Smooth muscle cell of bladder (primary cell): ENCODE results near the gene MACC1. TPM values are rescaled to one million over a fixed set of nuclear protein-coding genes. Genes with fewer than 3 reads are reported as not detected.

Experiments
- total RNA-seq: library from RNA; depleted of rRNA; stranded (reverse); fragments of >200 nt; gene quantifications from 2 replicates; pipeline ENCODE4 v1.2.3, GENCODE V29; 2014

The MACC1 gene, protein sequence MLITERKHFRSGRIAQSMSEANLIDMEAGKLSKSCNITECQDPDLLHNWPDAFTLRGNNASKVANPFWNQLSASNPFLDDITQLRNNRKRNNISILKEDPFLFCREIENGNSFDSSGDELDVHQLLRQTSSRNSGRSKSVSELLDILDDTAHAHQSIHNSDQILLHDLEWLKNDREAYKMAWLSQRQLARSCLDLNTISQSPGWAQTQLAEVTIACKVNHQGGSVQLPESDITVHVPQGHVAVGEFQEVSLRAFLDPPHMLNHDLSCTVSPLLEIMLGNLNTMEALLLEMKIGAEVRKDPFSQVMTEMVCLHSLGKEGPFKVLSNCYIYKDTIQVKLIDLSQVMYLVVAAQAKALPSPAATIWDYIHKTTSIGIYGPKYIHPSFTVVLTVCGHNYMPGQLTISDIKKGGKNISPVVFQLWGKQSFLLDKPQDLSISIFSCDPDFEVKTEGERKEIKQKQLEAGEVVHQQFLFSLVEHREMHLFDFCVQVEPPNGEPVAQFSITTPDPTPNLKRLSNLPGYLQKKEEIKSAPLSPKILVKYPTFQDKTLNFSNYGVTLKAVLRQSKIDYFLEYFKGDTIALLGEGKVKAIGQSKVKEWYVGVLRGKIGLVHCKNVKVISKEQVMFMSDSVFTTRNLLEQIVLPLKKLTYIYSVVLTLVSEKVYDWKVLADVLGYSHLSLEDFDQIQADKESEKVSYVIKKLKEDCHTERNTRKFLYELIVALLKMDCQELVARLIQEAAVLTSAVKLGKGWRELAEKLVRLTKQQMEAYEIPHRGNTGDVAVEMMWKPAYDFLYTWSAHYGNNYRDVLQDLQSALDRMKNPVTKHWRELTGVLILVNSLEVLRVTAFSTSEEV
- total RNA-seq = 0.92 and 1.4 TPM in 2 replicates

DNA sequence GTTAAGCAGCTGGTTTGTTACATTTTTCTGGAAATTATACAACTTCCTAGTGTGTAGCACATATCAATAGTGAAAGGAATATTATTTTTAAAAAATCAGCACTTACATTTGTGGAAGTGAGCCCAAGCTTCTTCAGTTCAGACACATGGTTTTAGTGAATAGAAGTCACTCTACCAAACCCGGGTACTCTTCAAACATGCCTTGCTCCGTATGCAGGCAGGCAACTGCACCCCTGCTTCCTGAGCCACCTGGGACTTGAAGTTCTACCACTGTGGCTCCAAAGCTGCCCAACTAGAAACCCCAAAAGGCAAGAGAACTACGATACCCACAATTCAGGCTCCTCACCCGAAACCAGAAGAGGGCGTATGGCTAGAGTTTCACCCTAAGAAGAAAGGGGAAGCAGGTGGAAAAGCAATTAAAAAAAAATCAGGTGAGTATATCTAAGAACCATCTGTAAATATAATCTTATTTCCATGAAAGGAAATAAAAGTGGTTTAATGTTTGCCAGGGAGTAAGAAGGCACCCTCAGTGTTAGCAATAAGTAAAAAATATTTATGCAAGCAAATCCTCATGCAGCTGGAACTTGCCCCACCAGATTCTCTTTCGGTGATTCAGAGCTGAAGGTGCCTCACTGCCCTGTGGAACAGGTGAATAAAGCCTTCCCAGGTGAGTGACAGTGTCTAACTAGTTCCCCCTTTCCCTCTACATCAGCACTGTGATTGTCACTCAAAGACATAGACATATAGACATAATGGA lies at the start of gene MACC1:
MACC1 (minus strand) TSS at position 192 of the 756 bp plus-strand sequence. CDS start 55,522 bp downstream, outside the sequence.

Other genes with a start within 250 kb of the MACC1 start
- gene ITGB8, start 113.5 kb upstream of the MACC1 start, total RNA-seq = 47.1 and 96.9 TPM in 2 replicates